ENCODE data around the gene FBRS. TPM values are rescaled to one million over a fixed set of nuclear protein-coding genes. Genes with fewer than 3 reads are reported as not detected.

The FBRS gene
- total RNA-seq, 1 experiment from 2014 or later: 128 TPM

- H3K9me3 ChIP-seq (ENCODE audit: insufficient read depth, low read depth): no peaks in the 10 kb centered on the region
- ChIA-PET POLR2A (ENCODE audit: unreplicated experiment) (interaction anchor here (0.5 kb wide), 1 partner anchor 164 kb away, joined by 5 read pairs; no protein-coding TSS in a partner anchor), CTCF (no interaction called here)
- H3K4me2 ChIP-seq: no peak overlapping the region
- TF ChIP-seq EZH2 (IDR thresholded peaks at IDR 0.05; ENCODE audit: low read depth) (no peak), CTCF (conservative IDR thresholded peaks at IDR 0.05) (no peak)
- no peaks in the 10 kb centered on the region for H3K36me3 ChIP-seq (ENCODE audit: low read depth)
- H3K9me2 ChIP-seq (ENCODE audit: insufficient read depth): no peaks in the 10 kb centered on the region
- intact Hi-C loops (cut with micrococcal nuclease; ENCODE audit: unreplicated experiment): no loop called here
- no peak overlapping the region for H3K4me3 ChIP-seq
- H3K4me1 ChIP-seq (replicated peaks; ENCODE audit: insufficient read depth): no peaks in the 10 kb centered on the region
- no peak overlapping the region for H3K27ac ChIP-seq
- no peaks in the 10 kb centered on the region for H3K79me2 ChIP-seq (ENCODE audit: low read depth)
- no peaks in the 10 kb centered on the region for H3K27me3 ChIP-seq (ENCODE audit: insufficient read depth, low read depth)
- H4K20me1 ChIP-seq (ENCODE audit: insufficient read depth): no peaks in the 10 kb centered on the region
- DNase-seq: no peak
- BruUV-seq (replicated peaks): no TSS peak
- H3F3A ChIP-seq (ENCODE audit: insufficient read depth, low read depth): peaks cover 10% of the 10 kb centered on the region; the same call in 1 of the 2 replicates
- no peak overlapping the region for H2AFZ ChIP-seq
These were observed 30.5 kb downstream of the FBRS start for GRCh38 chr16:30688701-30689100.

- Histone ChIP-seq H3K9me3 (ENCODE audit: insufficient read depth, low read depth) (no peaks in the 10 kb centered on the region), H3K9me2 (ENCODE audit: insufficient read depth) (no peaks in the 10 kb centered on the region), H3K27me3 (ENCODE audit: insufficient read depth, low read depth) (no peaks in the 10 kb centered on the region), H3K4me2 (no peak overlapping the region), H3F3A (ENCODE audit: insufficient read depth, low read depth) (peaks cover 10% of the 10 kb centered on the region; the same call in 1 of the 2 replicates), H3K27ac (no peak overlapping the region), H3K36me3 (ENCODE audit: low read depth) (no peaks in the 10 kb centered on the region), H2AFZ (no peak overlapping the region), H4K20me1 (ENCODE audit: insufficient read depth) (no peaks in the 10 kb centered on the region), H3K4me3 (no peak overlapping the region), H3K4me1 (replicated peaks; ENCODE audit: insufficient read depth) (peaks cover 1% of the 10 kb centered on the region; the same call in 1 of the 2 replicates), H3K79me2 (ENCODE audit: low read depth) (no peaks in the 10 kb centered on the region)
- TF ChIP-seq EZH2 (IDR thresholded peaks at IDR 0.05; ENCODE audit: low read depth) (no peak), CTCF (conservative IDR thresholded peaks at IDR 0.05) (no peak)
- no TSS peak for BruUV-seq (replicated peaks)
- ChIA-PET POLR2A (ENCODE audit: unreplicated experiment) (no interaction called here), CTCF (no interaction called here)
- DNase-seq: no peak
- intact Hi-C loops (cut with micrococcal nuclease; ENCODE audit: unreplicated experiment): no loop called here
These were observed 33.7 kb downstream of the FBRS start for GRCh38 chr16:30691907-30692306.

- TF ChIP-seq EZH2 (IDR thresholded peaks at IDR 0.05; ENCODE audit: low read depth) (no peak), CTCF (conservative IDR thresholded peaks at IDR 0.05) (no peak)
- peaks cover 10% of the 10 kb centered on the region; the same call in 1 of the 2 replicates for H3F3A ChIP-seq (ENCODE audit: insufficient read depth, low read depth)
- no peaks in the 10 kb centered on the region for H3K9me2 ChIP-seq (ENCODE audit: insufficient read depth)
- H3K27me3 ChIP-seq (ENCODE audit: insufficient read depth, low read depth): no peaks in the 10 kb centered on the region
- no TSS peak for BruUV-seq (replicated peaks)
- peaks cover 8% of the 10 kb centered on the region for H3K4me1 ChIP-seq (replicated peaks; ENCODE audit: insufficient read depth)
- intact Hi-C loops (cut with micrococcal nuclease; ENCODE audit: unreplicated experiment): no loop called here
- H3K4me2 ChIP-seq: no peak overlapping the region
- H4K20me1 ChIP-seq (ENCODE audit: insufficient read depth): no peaks in the 10 kb centered on the region
- no peak for DNase-seq
- no peak overlapping the region for H3K27ac ChIP-seq
- H3K4me3 ChIP-seq: no peak overlapping the region
- no peaks in the 10 kb centered on the region for H3K79me2 ChIP-seq (ENCODE audit: low read depth)
- H2AFZ ChIP-seq: no peak overlapping the region
- H3K9me3 ChIP-seq (ENCODE audit: insufficient read depth, low read depth): no peaks in the 10 kb centered on the region
- CTCF ChIA-PET: interaction anchor here (0.7 kb wide), 1 partner anchor 1175 kb away, joined by 4 read pairs; no protein-coding TSS in a partner anchor
- POLR2A ChIA-PET (ENCODE audit: unreplicated experiment): no interaction called here
- no peaks in the 10 kb centered on the region for H3K36me3 ChIP-seq (ENCODE audit: low read depth)
These were observed 34.3 kb downstream of the FBRS start for GRCh38 chr16:30692396-30693064.

Data from PC-9 (cell line).